Esophagus muscularis mucosa (tissue), 4 donors: ENCODE results near the gene TNRC6C.

Experiments
- CTCF ChIP-seq, 3 experiments: fragments of 200-600 bp in 2 of 3; fragments of 450-650 bp in 1 of 3; sonication (generic) in 2 of 3; IDR thresholded peaks; one replicate each; pipeline ENCODE4 v1.5.1; 2017 to 2019; ENCODE audit warnings: antibody characterized with exemption in 3 of 3, mild to moderate bottlenecking in 2 of 3, moderate library complexity in 1 of 3
- EP300 ChIP-seq: sonication (generic); formaldehyde crosslinking; IDR thresholded peaks from one replicate; pipeline ENCODE4 v1.6.1; 2017; ENCODE audit warnings: antibody characterized with exemption
- POLR2A ChIP-seq: fragments of 450-650 bp; IDR thresholded peaks from one replicate; pipeline ENCODE4 v1.6.1; 2017; ENCODE audit warnings: antibody characterized with exemption, moderate library complexity, mild to moderate bottlenecking, low read depth
- POLR2AphosphoS5 ChIP-seq, 2 donors: sonication (generic); formaldehyde crosslinking; IDR thresholded peaks; one replicate each; pipeline ENCODE4 v1.6.1; 2017; ENCODE audit warnings: antibody characterized with exemption in 2 of 2

GRCh38 chr17:78101112-78101511 is 142.6 kb downstream of the TNRC6C start:
- no peak for TF ChIP-seq CTCF (IDR thresholded peaks at IDR 0.05)
- no peak for TF ChIP-seq EP300
- no peak for TF ChIP-seq POLR2AphosphoS5 (IDR thresholded peaks at IDR 0.05)
- no peak for TF ChIP-seq POLR2A
